GM19438 (cell line): ENCODE measurements around the gene PCBP1.
"Not testable (repeated sequence)": the region's sequence is repeated elsewhere in the genome, so short reads cannot be mapped to it uniquely, and the experiment has no call there.

Experiments used
- ATAC-seq: cut with Tn5 transposase; IDR thresholded peaks from one replicate; pipeline ENCODE4 v1.9.1; 2021; ENCODE audit warnings: low read depth; ENCODE audit not compliant: unreplicated experiment

Gene PCBP1

GRCh38 chr2:70086838-70087701 lies at the start of gene PCBP1:
Gene PCBP1 (plus strand): TSS chr2:70087477. CDS start chr2:70087744, 267 bp downstream.
- ATAC-seq: peak; percentile 33

GRCh38 chr2:70039366-70039765 lies 47.9 kb upstream of the PCBP1 start:
- no peak for ATAC-seq

GRCh38 chr2:70041663-70042062 lies 45.6 kb upstream of the PCBP1 start:
- no peak for ATAC-seq

GRCh38 chr2:70042246-70042645 lies 45.0 kb upstream of the PCBP1 start:
- no peak for ATAC-seq

GRCh38 chr2:70043252-70043875 lies 43.9 kb upstream of the PCBP1 start:
- no peak for ATAC-seq

- ATAC-seq: no peak
Measured at GRCh38 chr2:70044290-70045040, 42.8 kb upstream of the PCBP1 start.

GRCh38 chr2:70045405-70045804 lies 41.9 kb upstream of the PCBP1 start:
- no peak for ATAC-seq

GRCh38 chr2:70045932-70046331 lies 41.3 kb upstream of the PCBP1 start:
- ATAC-seq: no peak

- ATAC-seq: no peak
Measured at GRCh38 chr2:70046534-70046933, 40.7 kb upstream of the PCBP1 start.

GRCh38 chr2:70047451-70047850 lies 39.8 kb upstream of the PCBP1 start:
- no peak for ATAC-seq

GRCh38 chr2:70049255-70049654 lies 38.0 kb upstream of the PCBP1 start:
- no peak for ATAC-seq

GRCh38 chr2:70050631-70051425 lies 36.4 kb upstream of the PCBP1 start:
- ATAC-seq: no peak

GRCh38 chr2:70055259-70055658 lies 32.0 kb upstream of the PCBP1 start:
- ATAC-seq: not testable (repeated sequence)

- ATAC-seq: no peak
Measured at GRCh38 chr2:70061317-70061716, 26.0 kb upstream of the PCBP1 start.

- ATAC-seq: no peak
Measured at GRCh38 chr2:70062270-70062669, 25.0 kb upstream of the PCBP1 start.

GRCh38 chr2:70068119-70068518 lies 19.2 kb upstream of the PCBP1 start:
- no peak for ATAC-seq

- peak; percentile 75 for ATAC-seq
Measured at GRCh38 chr2:70069049-70069448, 18.2 kb upstream of the PCBP1 start.

- ATAC-seq: peak; percentile 63
Measured at GRCh38 chr2:70070542-70071268, 16.6 kb upstream of the PCBP1 start.

- ATAC-seq: no peak
Measured at GRCh38 chr2:70073493-70073892, 13.8 kb upstream of the PCBP1 start.

GRCh38 chr2:70078384-70078783 lies 8.9 kb upstream of the PCBP1 start:
- ATAC-seq: no peak
